ENCODE results near the gene ZBTB7C. TPM values are rescaled to one million over a fixed set of nuclear protein-coding genes. Genes with fewer than 3 reads are reported as not detected.

Gene ZBTB7C
- total and polyA plus RNA-seq, 2 donors, result 4.6 to 8.6 TPM

DNA sequence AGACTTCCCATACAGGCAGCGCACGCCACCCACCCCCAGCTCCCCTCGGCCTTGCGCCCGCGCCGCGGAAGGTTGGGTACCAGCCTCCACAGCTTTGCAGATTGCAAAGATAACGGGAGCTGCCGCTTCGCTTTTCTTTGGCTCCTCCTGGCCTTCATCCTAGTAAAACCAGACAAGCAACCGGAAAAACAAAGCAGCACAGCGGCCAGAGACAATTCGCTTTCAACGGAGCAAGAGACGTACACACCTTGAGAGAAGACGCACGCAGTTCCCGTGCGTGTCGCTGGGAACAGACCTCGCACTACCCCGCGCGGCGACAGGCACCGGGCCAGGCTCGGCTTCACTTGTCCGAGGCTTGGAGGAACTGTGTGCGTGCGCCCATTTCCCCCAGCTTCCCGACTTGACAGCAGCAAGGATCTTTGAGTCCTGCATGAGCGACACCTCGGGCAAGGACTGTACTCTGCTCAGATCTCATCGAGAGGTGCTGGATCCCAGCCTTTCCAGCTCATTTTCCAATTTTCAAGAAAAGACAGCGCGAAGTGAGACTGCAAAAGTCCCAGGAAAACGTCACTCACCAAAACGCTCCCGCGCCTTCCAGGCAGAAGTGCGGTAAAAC is 964 bp downstream of the ZBTB7C start:
- Histone ChIP-seq H3K27ac (ENCODE audit: low read depth) (no peak overlapping the region), H3K4me1 (ENCODE audit: insufficient read depth) (peaks cover 4% of the 10 kb centered on the region), H3K36me3 (ENCODE audit: insufficient read depth) (no peaks in the 10 kb centered on the region), H3K4me3 (ENCODE audit: low read depth, low read length) (peak overlapping the region; percentile 92)
- DNase-seq (ENCODE audit: extremely low spot score), result no peak
- 6% methylated on average over 42 of the region's 42 CpGs for WGBS

DNA sequence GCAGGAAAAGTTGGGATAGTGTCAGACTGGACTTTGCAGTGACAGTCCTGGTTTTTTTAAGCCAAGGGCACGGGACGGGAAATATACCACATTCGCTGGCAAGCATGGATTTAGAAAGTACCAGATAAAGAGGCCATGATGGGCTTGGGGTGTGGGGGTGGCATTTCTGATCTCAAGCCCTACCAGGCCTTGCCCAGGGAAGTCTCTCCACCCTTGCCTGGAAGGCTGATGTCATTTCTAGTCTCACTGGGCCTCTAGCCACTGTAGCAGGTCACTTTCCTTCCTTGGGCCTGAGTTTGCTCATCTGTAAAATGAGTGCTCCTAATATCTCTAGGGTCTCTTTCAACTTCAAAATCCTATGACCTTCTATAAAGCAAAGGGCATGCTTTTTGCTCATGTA is 1.8 kb downstream of the ZBTB7C start:
- 91% methylated on average over 3 of the region's 3 CpGs for WGBS

DNA sequence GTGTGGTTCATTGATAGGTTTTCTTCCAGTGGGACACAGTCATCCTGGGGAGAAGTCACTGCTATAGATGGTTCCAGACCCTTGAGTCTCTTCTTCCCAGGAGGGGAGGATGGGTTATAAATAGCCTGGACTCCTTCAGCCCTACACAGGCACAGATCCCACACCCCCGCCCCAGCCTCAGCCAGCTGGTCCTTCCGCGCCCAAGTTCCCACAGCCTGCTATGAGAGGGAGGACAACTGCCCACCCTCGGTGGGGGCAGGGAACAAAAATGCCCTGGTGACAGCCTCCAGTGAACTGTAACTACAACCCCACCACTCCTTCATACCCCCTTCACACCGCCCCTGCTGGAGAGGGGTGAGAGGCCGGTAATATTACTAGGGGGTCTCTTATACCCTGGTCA is 3.2 kb downstream of the ZBTB7C start:
- DNase-seq (ENCODE audit: extremely low spot score), result no peak
- Histone ChIP-seq H3K4me1 (ENCODE audit: insufficient read depth) (peaks cover 4% of the 10 kb centered on the region), H3K4me3 (ENCODE audit: low read depth, low read length) (no peak overlapping the region), H3K36me3 (ENCODE audit: insufficient read depth) (no peaks in the 10 kb centered on the region), H3K27ac (ENCODE audit: low read depth) (no peak overlapping the region)
- 75% methylated on average over 6 of the region's 6 CpGs for WGBS

More for the DNA sequence above, 1.8 kb downstream of the ZBTB7C start:
- H3K27ac ChIP-seq (ENCODE audit: low read depth), result no peak overlapping the region
- DNase-seq (ENCODE audit: extremely low spot score), result no peak
- no peaks in the 10 kb centered on the region for H3K36me3 ChIP-seq (ENCODE audit: insufficient read depth)
- peaks cover 4% of the 10 kb centered on the region for H3K4me1 ChIP-seq (ENCODE audit: insufficient read depth)
- no peak overlapping the region for H3K4me3 ChIP-seq (ENCODE audit: low read depth, low read length)

DNA sequence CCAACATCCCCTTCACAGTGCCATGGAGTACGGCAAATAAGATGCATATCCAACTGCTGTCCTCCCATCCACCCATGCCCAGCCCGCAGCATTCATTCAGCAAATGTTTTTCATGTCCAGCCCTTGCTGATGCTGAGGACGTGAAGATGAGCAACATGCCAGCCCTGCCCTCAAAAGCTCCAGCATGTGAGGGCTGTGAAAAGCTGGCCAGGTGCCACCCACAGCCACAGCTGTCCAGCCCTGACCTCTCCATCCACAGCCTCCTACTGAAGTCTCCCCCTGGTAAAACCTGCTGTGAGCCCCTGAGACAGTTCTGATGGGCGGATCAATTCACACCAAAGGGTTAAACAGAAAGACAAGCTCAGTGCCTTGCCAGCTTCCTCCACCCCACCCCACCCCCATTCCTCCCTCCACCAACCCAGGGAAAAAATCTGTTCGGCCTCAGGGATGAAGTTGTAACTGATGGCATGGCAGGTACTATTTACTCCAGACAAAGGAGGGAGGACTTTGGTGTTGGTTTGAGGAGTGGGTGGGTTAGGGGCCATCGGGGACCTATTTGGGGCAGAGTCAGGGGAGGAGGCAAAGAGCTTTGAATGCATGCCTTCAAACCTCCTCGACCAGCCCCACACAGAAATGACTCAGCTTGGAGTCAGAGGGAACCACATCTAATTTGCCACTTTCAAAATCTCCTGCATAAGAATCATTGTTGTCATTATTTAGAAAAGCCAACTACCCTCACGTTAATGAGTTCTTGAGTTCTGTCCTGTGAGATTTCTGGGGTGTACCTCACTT is 4.3 kb downstream of the ZBTB7C start:
- H3K36me3 ChIP-seq (ENCODE audit: insufficient read depth), result no peaks in the 10 kb centered on the region
- H3K27ac ChIP-seq (ENCODE audit: low read depth), result no peak overlapping the region
- WGBS, result 59% methylated on average over 8 of the region's 8 CpGs
- no peak for DNase-seq (ENCODE audit: extremely low spot score)
- H3K4me3 ChIP-seq (ENCODE audit: low read depth, low read length), result no peak overlapping the region
- peaks cover 4% of the 10 kb centered on the region for H3K4me1 ChIP-seq (ENCODE audit: insufficient read depth)

DNA sequence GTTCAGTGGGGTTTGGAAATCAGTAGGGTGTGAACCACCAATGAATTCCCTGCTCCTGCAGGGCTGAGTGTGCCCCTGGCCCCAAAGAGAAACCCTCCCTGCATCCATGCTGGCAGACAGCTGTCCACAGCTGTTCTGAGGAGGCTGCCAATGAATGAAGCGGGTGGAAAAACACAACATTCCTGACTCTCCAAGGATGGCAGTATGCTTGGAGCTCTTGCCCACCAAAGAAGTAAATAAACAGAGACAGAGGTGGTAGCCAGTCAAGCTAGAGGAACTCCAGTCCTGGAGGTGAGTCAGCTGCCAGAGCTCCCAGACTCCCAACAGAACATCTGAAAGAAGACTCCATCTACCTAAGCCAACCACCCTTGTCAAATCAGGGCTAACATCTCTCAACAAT is 6.2 kb downstream of the ZBTB7C start:
- H3K4me3 ChIP-seq (ENCODE audit: low read depth, low read length), result no peak overlapping the region
- no peaks in the 10 kb centered on the region for H3K4me1 ChIP-seq (ENCODE audit: insufficient read depth)
- H3K36me3 ChIP-seq (ENCODE audit: insufficient read depth), result no peaks in the 10 kb centered on the region
- no peak for DNase-seq (ENCODE audit: extremely low spot score)
- WGBS, result 76% methylated on average over 1 of the region's 1 CpG
- H3K27ac ChIP-seq (ENCODE audit: low read depth), result no peak overlapping the region

DNA sequence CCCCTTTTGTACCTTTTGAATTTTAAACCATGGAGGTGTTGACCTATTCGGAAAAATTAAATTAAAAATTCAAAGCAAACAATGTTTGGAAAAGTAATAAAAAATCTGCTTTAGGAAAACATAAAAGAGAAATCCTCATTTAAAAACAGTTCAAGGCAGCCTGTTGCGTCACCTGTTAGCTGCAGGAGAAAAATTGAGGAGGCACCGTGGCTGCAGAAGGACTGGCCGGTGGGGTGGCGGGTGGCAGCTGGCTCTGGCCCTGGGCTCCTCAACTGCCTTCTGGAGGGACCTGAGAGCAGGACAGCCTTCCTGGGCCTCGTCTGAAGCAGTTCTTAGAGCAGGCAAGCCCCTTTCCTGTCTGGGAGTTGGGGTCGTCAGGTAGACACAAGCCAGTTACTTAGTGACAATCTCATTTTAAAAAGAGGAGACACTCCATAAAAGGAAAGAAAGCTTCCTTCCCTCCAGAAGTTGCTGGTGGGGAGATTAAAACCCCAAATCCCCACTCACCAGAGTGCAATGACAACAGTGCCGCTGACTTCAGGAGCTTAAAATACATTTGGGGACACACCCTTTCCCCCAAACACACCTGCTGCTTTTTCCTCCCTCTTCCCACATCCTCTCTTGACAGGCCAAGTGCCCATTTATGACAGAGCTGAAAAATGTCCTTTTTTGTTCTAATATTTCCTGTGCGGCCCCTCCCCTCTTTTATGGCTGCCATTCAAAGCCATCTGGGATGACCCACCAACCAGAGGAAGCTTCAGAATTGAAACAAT is 9.7 kb downstream of the ZBTB7C start:
- WGBS, result 84% methylated on average over 9 of the region's 9 CpGs
- Histone ChIP-seq H3K36me3 (ENCODE audit: insufficient read depth) (no peaks in the 10 kb centered on the region), H3K4me1 (ENCODE audit: insufficient read depth) (no peaks in the 10 kb centered on the region), H3K4me3 (ENCODE audit: low read depth, low read length) (no peak overlapping the region), H3K27ac (ENCODE audit: low read depth) (no peak overlapping the region)
- no peak for DNase-seq (ENCODE audit: extremely low spot score)

DNA sequence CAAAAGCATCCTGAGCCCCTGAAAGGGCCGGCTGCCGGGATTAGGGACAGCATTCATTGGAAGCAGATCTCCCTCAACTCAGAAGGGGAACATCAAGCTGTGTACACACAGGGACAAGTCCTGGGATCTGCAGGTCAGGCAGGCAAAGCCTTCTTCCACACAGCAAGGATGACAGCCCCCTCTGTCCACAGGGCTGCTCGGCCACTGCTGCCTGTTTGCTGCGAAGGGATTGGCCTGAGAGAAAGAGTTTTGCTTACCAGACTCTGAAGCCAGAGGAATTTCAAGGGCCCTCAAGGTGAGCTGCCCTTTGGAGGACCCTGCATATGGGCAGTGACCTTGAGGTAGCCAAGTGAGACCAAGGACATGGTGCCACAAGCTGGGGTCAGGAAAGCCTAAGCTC is 11.1 kb downstream of the ZBTB7C start:
- H3K36me3 ChIP-seq (ENCODE audit: insufficient read depth), result no peaks in the 10 kb centered on the region
- no peak overlapping the region for H3K27ac ChIP-seq (ENCODE audit: low read depth)
- DNase-seq (ENCODE audit: extremely low spot score), result no peak
- no peak overlapping the region for H3K4me3 ChIP-seq (ENCODE audit: low read depth, low read length)
- H3K4me1 ChIP-seq (ENCODE audit: insufficient read depth), result peaks cover 2% of the 10 kb centered on the region
- 78% methylated on average over 4 of the region's 4 CpGs for WGBS

DNA sequence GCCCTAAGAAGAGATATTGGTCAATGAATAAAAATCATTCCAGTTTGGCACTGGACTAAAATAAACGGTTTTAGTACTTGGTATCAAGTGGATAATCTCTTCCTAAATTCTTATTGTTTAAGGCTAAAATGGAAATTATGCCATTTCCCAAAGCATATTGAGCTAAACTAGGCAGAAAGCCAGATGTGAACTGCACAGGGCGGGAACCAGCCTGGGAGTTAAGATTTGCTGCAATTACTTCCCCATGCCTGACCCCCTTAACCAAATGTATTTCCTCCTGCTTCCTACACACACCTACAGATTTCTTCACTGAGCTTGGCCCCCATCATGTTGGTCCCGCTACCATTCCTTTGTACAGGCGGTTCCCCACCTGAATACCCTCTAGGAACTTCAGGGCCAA is 12.2 kb downstream of the ZBTB7C start:
- no peak overlapping the region for H3K27ac ChIP-seq (ENCODE audit: low read depth)
- no peak overlapping the region for H3K4me3 ChIP-seq (ENCODE audit: low read depth, low read length)
- WGBS, result 73% methylated on average over 4 of the region's 4 CpGs
- H3K36me3 ChIP-seq (ENCODE audit: insufficient read depth), result no peaks in the 10 kb centered on the region
- peaks cover 2% of the 10 kb centered on the region for H3K4me1 ChIP-seq (ENCODE audit: insufficient read depth)
- DNase-seq (ENCODE audit: extremely low spot score), result no peak

DNA sequence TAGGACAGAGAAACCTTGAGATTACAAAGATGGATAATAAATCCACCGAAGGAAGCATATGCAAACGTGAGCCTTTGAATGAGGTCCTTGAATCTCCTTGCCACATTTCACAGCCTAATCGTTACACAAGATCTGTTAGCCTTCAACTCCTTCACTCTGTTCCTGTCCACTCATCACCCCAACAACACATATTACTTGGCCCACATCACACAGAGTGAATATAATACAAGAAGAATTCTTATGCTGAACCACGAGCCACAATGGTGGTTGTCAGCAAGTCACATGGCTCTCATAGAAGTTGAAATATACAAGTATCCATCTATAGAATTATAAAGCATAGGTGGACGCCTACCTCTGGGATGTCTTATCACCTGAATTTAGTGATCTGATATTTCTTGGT is 12.6 kb downstream of the ZBTB7C start:
- Histone ChIP-seq H3K4me3 (ENCODE audit: low read depth, low read length) (no peak overlapping the region), H3K4me1 (ENCODE audit: insufficient read depth) (peaks cover 2% of the 10 kb centered on the region), H3K36me3 (ENCODE audit: insufficient read depth) (no peaks in the 10 kb centered on the region), H3K27ac (ENCODE audit: low read depth) (no peak overlapping the region)
- WGBS, result 73% methylated on average over 5 of the region's 5 CpGs
- DNase-seq (ENCODE audit: extremely low spot score), result no peak

DNA sequence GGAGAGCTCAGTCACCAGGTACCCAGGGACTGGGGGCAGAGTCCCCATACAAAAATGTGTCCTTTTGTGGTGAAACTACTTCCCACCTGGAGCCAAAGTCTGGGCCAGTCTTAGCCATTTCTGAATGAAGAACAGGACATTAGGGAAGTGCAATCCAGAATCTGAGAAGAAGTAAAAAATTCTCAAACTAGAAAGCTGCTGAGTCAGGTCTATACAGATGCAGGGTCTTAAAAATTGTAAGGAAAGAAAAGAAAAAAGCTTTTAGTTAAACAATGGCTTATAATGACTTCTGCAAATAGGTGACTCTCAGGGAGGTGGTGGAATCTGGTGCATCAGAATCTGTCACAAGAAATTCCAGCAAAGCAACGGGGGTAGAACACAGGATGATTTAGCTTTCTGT is 13.5 kb downstream of the ZBTB7C start:
- DNase-seq (ENCODE audit: extremely low spot score), result no peak
- Histone ChIP-seq H3K36me3 (ENCODE audit: insufficient read depth) (no peaks in the 10 kb centered on the region), H3K4me3 (ENCODE audit: low read depth, low read length) (no peak overlapping the region), H3K27ac (ENCODE audit: low read depth) (no peak overlapping the region), H3K4me1 (ENCODE audit: insufficient read depth) (peaks cover 2% of the 10 kb centered on the region)
- WGBS, result 81% methylated on average over 1 of the region's 1 CpG

DNA sequence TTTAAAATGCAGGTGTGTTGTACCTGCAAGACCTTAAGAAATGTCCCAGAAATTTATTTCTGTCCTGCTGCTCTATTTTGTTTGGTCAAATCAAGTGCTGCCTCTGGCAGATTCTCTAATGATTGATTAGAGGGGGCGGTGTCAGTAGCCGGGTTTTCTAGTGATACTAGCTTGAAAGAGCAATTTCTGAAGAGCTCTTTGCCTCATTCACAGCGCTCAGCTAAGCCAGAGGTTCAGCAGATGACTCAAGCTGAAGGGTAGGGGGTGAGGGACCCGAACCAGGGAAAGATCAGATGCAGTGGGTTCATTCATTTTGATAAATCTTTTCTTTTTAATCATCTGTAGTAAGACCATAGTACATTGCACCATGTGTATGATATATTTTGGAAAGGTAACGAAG is 15.0 kb downstream of the ZBTB7C start:
- WGBS, result 83% methylated on average over 5 of the region's 5 CpGs

DNA sequence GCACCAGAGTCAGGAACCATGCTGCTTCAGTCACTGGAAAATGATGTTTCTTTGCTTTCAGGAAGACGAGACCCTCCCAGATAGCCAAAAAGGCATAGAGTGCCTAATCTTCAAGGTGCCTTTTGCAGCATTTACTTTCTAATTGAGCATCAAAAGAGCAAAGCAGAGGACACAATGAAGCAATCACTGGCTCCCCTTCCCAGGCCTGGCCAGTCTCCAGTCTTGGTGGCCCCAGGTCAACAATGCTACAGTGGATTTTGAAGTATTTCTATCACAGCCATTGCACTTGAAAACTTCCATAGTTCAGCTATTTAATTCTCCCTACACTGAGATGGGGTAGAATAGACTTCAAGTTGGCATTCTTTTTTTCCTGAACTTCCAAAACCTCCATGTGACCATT is 15.4 kb downstream of the ZBTB7C start:
- peak overlapping the region; percentile 41 for H3K27ac ChIP-seq (ENCODE audit: low read depth)

More for the DNA sequence above, 15.0 kb downstream of the ZBTB7C start:
- no peak overlapping the region for H3K4me3 ChIP-seq (ENCODE audit: low read depth, low read length)
- H3K36me3 ChIP-seq (ENCODE audit: insufficient read depth), result no peaks in the 10 kb centered on the region
- no peak for DNase-seq (ENCODE audit: extremely low spot score)
- H3K4me1 ChIP-seq (ENCODE audit: insufficient read depth), result peaks cover 2% of the 10 kb centered on the region
- no peak overlapping the region for H3K27ac ChIP-seq (ENCODE audit: low read depth)

DNA sequence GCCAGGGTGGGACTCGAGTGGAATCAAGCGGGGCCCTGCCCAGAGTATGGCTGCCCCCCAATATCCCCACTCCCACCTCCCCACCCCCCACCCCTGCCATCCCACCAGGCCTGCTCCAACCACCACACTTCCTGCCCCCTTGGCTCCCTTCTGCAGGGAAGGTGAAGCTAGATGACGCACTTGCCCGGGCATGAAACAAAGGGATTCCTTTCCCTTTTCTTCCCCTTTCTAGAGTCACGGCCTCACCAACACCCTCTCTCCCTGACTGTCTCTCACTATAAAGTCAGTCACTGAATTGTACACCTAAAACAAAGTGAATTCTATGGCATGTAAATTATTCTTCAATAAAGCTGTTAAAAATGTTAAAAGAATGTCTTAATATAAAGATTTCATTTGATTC is 16.0 kb downstream of the ZBTB7C start:
- Histone ChIP-seq H3K36me3 (ENCODE audit: insufficient read depth) (no peaks in the 10 kb centered on the region), H3K4me1 (ENCODE audit: insufficient read depth) (peaks cover 2% of the 10 kb centered on the region), H3K27ac (ENCODE audit: low read depth) (no peak overlapping the region), H3K4me3 (ENCODE audit: low read depth, low read length) (no peak overlapping the region)
- WGBS, result 79% methylated on average over 5 of the region's 5 CpGs
- no peak for DNase-seq (ENCODE audit: extremely low spot score)

More for the DNA sequence above, 15.4 kb downstream of the ZBTB7C start:
- WGBS, result 89% methylated on average over 1 of the region's 1 CpG
- Histone ChIP-seq H3K4me3 (ENCODE audit: low read depth, low read length) (no peak overlapping the region), H3K4me1 (ENCODE audit: insufficient read depth) (peaks cover 2% of the 10 kb centered on the region), H3K36me3 (ENCODE audit: insufficient read depth) (no peaks in the 10 kb centered on the region)
- DNase-seq (ENCODE audit: extremely low spot score), result no peak

DNA sequence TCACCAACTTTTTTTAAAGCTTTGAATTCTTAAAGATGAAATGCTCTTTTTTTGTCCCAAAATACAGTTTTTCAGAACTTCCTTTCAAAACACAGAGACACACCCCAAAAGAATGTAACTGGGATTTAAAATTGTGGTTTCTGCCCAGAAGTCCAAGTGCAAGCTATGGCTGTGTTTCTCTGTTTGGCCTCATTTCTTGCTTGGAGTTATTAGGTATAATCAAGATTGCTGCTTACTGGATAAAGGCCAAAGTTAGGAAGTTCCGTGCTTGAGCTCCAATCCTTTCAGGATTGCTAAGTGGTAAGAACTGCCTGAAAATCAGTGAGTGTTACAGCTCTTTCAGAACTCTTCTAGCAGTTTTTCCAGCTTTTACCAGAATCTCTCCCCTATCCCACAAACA is 16.9 kb downstream of the ZBTB7C start:
- Histone ChIP-seq H3K4me3 (ENCODE audit: low read depth, low read length) (no peak overlapping the region), H3K36me3 (ENCODE audit: insufficient read depth) (no peaks in the 10 kb centered on the region), H3K27ac (ENCODE audit: low read depth) (no peak overlapping the region), H3K4me1 (ENCODE audit: insufficient read depth) (peaks cover 2% of the 10 kb centered on the region)
- no peak for DNase-seq (ENCODE audit: extremely low spot score)
- WGBS, result 28% methylated on average over 1 of the region's 1 CpG

All from urinary bladder (tissue), 4 donors.